GM12892 (cell line): ENCODE measurements around the gene DHRS4L2.

ENCODE experiments used
- DNase-seq: peaks from one replicate; pipeline ENCODE4 v3.0.0; 2011; ENCODE audit not compliant: insufficient read length
- FAIRE-seq: peaks from 2 replicates; lab custom pipeline; 2011; peaks lifted over from hg19 to GRCh38; lab: Jason Lieb, UNC
- POLR2A ChIP-seq: IDR thresholded peaks from 2 replicates; pipeline ENCODE4 v1.6.1; 2011; ENCODE audit warnings: low read depth, low read length, control low read depth
- POLR2AphosphoS5 ChIP-seq: IDR thresholded peaks from 2 replicates; pipeline ENCODE4 v1.6.1; 2011; ENCODE audit warnings: low read depth, low read length, control low read depth
- TAF1 ChIP-seq: IDR thresholded peaks from 2 replicates; pipeline ENCODE4 v1.6.1; 2011; ENCODE audit warnings: low read depth, mild to moderate bottlenecking, control low read depth, low read length, borderline replicate concordance

Gene DHRS4L2

GRCh38 chr14:24053548-24054323 lies 65.0 kb downstream of the DHRS4L2 start:
- TF ChIP-seq POLR2AphosphoS5 (no peak), TAF1 (no peak), POLR2A (no peak)
- FAIRE-seq (no peak), DNase-seq (peak; percentile 10)

DNA sequence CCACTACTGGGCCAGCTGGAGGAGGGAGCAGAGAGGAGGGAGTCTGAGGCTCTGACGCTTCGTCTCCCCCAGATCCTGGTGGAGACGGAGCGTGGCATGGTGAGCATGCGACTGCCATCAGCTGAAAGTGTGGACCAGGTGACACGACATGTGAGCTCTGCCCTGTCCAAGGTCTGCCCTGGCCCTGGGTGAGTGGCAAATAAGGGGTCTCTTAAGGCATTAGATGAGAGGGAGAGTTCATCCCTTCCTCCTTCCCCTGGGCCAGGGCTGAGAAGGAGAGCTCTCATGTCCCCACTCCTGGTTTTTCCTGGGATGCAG lies 65.6 kb downstream of the DHRS4L2 start:
- DNase-seq: no peak
- no peak for TF ChIP-seq TAF1
- no peak for TF ChIP-seq POLR2A
- no peak for TF ChIP-seq POLR2AphosphoS5
- FAIRE-seq: no peak

GRCh38 chr14:24054646-24055045 lies 65.9 kb downstream of the DHRS4L2 start:
- FAIRE-seq (no peak), DNase-seq (no peak)
- no peak for TF ChIP-seq POLR2A
- no peak for TF ChIP-seq POLR2AphosphoS5
- TF ChIP-seq TAF1: no peak
